ENCODE data around the gene CCR3. TPM values are rescaled to one million over a fixed set of nuclear protein-coding genes. Genes with fewer than 3 reads are reported as not detected.

The CCR3 gene
- total and polyA plus RNA-seq, 7 donors: 0.04 to 0.69 TPM; not detected in 5

DNA sequence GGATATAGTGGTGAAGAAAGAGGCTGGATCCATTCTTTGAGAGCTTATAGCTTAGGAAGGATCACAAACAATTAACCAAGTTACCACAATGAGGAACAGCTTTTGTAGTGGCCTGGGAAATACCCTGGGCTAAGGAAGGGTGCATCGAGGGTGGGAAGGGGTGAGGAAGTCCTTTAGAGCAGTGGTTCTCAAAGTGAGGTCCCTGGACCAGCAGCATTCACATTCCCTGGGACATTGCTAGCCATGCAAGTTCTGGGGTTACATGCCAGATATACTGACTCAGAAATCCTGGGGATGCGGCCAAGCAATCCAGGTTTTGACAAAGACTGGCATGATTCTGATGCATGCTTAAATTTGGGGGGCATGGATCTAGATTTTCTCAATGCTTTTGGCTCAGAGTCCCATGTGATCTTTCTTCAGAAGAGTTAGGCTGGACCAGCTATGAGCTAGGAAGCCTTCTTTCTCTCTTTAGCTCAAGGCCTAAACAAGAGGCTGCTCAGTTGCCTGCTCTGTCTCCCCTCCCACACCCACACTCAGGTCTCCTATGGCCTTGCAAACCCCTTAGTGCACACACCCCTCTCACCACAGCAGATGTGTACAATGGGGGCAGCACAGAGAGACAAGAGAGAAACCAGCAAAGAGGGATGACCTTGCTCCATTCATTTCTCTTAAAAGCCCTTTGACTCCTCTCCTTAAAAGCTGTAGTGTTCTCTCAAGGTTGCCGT, 32.4 kb upstream of the CCR3 start:
- no peak for DNase-seq
- intact Hi-C loops (cut with DNase I): no loop called here
- Histone ChIP-seq H3K9me3 (no peaks in the 10 kb centered on the region), H3K4me3 (no peak overlapping the region), H3K36me3 (no peaks in the 10 kb centered on the region), H3K27ac (no peak overlapping the region), H3K4me1 (no peaks in the 10 kb centered on the region), H3K27me3 (peaks cover 0 to 4% (median 0%) of the 10 kb centered on the region in 3 donors)
- 76 to 84% methylated on average over 3 of the region's 3 CpGs for WGBS, 2 donors
- TF ChIP-seq POLR2A (IDR thresholded peaks at IDR 0.05): no peak
- TF ChIP-seq CTCF (IDR thresholded peaks at IDR 0.05): no peak
- no peak for TF ChIP-seq EP300 (IDR thresholded peaks at IDR 0.05)
- no peak for TF ChIP-seq POLR2AphosphoS5 (IDR thresholded peaks at IDR 0.05)

GRCh38 chr3:46212101-46212500, 30.2 kb upstream of the CCR3 start:
- no peak overlapping the region for H3K4me3 ChIP-seq
- H3K36me3 ChIP-seq: no peaks in the 10 kb centered on the region
- H3K27me3 ChIP-seq: peaks cover 0 to 5% (median 0%) of the 10 kb centered on the region in 3 donors
- DNase-seq: no peak
- H3K9me3 ChIP-seq: no peaks in the 10 kb centered on the region
- no peak for TF ChIP-seq POLR2AphosphoS5 (IDR thresholded peaks at IDR 0.05)
- no peak for TF ChIP-seq POLR2A (IDR thresholded peaks at IDR 0.05)
- no peak for TF ChIP-seq EP300 (IDR thresholded peaks at IDR 0.05)
- no peak overlapping the region for H3K27ac ChIP-seq
- intact Hi-C loops (cut with DNase I): no loop called here
- 78 to 81% methylated on average over 6 of the region's 6 CpGs for WGBS, 2 donors
- H3K4me1 ChIP-seq: no peaks in the 10 kb centered on the region

- Histone ChIP-seq H3K4me3 (no peak overlapping the region), H3K27me3 (peaks cover 0 to 5% (median 0%) of the 10 kb centered on the region in 3 donors), H3K27ac (no peak overlapping the region), H3K9me3 (no peaks in the 10 kb centered on the region), H3K36me3 (no peaks in the 10 kb centered on the region), H3K4me1 (no peaks in the 10 kb centered on the region)
- no peak for DNase-seq
- TF ChIP-seq POLR2AphosphoS5 (IDR thresholded peaks at IDR 0.05): no peak
- TF ChIP-seq CTCF (IDR thresholded peaks at IDR 0.05): no peak
- TF ChIP-seq POLR2A (IDR thresholded peaks at IDR 0.05): no peak
- no peak for TF ChIP-seq EP300 (IDR thresholded peaks at IDR 0.05)
- 43 to 59% methylated on average over 4 of the region's 4 CpGs for WGBS, 2 donors
- intact Hi-C loops (cut with DNase I): no loop called here
Observed at GRCh38 chr3:46213201-46213600, 29.1 kb upstream of the CCR3 start.

DNA sequence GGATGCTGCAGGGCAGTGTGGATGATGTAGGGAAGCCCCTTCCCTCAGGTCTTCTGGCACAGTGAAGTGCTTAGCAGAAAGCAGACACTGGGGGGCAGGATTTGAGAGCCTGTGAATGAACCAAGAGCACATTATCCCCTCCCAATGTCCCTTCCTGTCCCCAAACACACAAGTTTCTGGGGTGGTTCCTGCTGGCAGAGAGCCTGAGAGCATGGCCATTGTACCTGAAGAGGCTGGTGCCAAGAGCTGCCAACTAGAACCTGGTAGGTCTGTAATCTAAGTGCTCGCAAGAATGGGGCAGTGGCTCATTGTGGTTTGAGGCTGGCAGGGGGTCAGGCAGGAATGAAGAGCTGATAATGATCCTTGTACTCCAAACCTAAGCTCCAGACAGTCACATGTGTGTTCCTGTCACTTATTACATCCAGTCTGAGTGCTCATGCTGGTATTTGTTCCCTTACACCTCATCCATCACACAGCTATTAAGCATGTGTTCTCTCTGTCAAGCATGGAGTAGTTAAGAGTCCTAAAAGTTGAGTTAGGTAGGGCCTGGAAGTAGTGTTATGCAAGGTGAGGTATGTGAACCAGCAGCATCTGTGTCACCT, 27.4 kb upstream of the CCR3 start:
- no peak overlapping the region for H3K27ac ChIP-seq
- H3K9me3 ChIP-seq: no peaks in the 10 kb centered on the region
- DNase-seq: no peak
- no peaks in the 10 kb centered on the region for H3K36me3 ChIP-seq
- WGBS, 2 donors: 28 to 57% methylated on average over 1 of the region's 1 CpG
- TF ChIP-seq POLR2AphosphoS5 (IDR thresholded peaks at IDR 0.05): no peak
- no peak for TF ChIP-seq CTCF (IDR thresholded peaks at IDR 0.05)
- intact Hi-C loops (cut with DNase I): no loop called here
- H3K27me3 ChIP-seq: peaks cover 0 to 5% (median 0%) of the 10 kb centered on the region in 3 donors
- no peak overlapping the region for H3K4me3 ChIP-seq
- no peaks in the 10 kb centered on the region for H3K4me1 ChIP-seq

GRCh38 chr3:46215810-46216414, 26.3 kb upstream of the CCR3 start:
- intact Hi-C loops (cut with DNase I): no loop called here

More at GRCh38 chr3:46215810-46216414, 26.3 kb upstream of the CCR3 start:
- Histone ChIP-seq H3K4me3 (no peak overlapping the region), H3K36me3 (no peaks in the 10 kb centered on the region), H3K4me1 (no peaks in the 10 kb centered on the region), H3K9me3 (no peaks in the 10 kb centered on the region), H3K27ac (no peak overlapping the region), H3K27me3 (peaks cover 0 to 5% (median 0%) of the 10 kb centered on the region in 3 donors)
- 17 to 60% methylated on average over 4 of the region's 4 CpGs for WGBS, 2 donors
- TF ChIP-seq POLR2A (IDR thresholded peaks at IDR 0.05) (no peak), CTCF (IDR thresholded peaks at IDR 0.05) (no peak), EP300 (IDR thresholded peaks at IDR 0.05) (no peak), POLR2AphosphoS5 (IDR thresholded peaks at IDR 0.05) (no peak)
- DNase-seq: no peak

Measured in sigmoid colon (tissue), 7 donors.